Measurements from ENCODE around the gene PGAP1.
"Not testable (repeated sequence)": the region's sequence is repeated elsewhere in the genome, so short reads cannot be mapped to it uniquely, and the experiment has no call there.

Gene PGAP1

DNA sequence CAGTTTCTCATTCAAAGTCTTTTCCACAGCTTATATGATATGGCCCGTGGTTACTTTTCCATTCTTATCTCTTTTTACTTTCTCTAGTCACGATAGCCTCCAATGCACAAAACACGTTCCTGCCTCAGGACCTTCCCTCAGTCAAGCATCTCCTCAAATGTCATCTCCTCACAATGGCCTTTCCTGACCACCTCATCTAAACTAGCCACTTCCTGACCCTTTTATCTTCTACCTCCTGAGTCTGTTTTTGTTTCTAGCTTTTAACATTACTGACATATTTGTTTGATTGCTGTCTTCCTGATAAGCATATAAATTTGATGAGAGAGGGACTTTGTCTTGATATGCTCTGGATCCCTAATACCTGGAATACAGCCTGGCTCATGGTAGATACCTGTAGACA is 7.6 kb downstream of the PGAP1 start:
- DNase-seq (ENCODE audit: insufficient read length, low spot score), result no peak
- TF ChIP-seq, protein P1, sequence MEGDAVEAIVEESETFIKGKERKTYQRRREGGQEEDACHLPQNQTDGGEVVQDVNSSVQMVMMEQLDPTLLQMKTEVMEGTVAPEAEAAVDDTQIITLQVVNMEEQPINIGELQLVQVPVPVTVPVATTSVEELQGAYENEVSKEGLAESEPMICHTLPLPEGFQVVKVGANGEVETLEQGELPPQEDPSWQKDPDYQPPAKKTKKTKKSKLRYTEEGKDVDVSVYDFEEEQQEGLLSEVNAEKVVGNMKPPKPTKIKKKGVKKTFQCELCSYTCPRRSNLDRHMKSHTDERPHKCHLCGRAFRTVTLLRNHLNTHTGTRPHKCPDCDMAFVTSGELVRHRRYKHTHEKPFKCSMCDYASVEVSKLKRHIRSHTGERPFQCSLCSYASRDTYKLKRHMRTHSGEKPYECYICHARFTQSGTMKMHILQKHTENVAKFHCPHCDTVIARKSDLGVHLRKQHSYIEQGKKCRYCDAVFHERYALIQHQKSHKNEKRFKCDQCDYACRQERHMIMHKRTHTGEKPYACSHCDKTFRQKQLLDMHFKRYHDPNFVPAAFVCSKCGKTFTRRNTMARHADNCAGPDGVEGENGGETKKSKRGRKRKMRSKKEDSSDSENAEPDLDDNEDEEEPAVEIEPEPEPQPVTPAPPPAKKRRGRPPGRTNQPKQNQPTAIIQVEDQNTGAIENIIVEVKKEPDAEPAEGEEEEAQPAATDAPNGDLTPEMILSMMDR (IDR thresholded peaks at IDR 0.05; ENCODE audit: insufficient read depth, missing control alignments), result no peak
- FAIRE-seq, result no peak

DNA sequence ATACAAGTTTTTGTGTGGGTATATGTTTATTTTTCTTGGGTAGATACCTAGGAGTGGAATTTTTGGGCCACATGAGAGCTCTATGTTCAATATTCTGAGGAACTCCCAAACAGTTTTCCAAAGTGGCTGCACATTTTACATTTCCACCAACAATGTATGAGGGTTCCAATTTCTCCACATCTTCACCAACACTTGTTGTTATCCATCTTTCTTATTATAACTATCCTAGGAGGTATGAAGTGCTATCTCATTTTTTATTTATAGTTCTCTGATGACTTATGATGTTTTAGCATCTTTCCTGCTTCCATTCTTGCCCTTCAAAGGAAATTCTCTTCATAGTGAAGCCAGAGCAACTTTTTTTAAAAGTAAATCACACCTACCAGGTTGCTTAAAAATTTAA is 8.7 kb downstream of the PGAP1 start:
- FAIRE-seq (no peak), DNase-seq (ENCODE audit: insufficient read length, low spot score) (no peak)
- TF ChIP-seq, protein P1 (IDR thresholded peaks at IDR 0.05; ENCODE audit: insufficient read depth, missing control alignments), result no peak

DNA sequence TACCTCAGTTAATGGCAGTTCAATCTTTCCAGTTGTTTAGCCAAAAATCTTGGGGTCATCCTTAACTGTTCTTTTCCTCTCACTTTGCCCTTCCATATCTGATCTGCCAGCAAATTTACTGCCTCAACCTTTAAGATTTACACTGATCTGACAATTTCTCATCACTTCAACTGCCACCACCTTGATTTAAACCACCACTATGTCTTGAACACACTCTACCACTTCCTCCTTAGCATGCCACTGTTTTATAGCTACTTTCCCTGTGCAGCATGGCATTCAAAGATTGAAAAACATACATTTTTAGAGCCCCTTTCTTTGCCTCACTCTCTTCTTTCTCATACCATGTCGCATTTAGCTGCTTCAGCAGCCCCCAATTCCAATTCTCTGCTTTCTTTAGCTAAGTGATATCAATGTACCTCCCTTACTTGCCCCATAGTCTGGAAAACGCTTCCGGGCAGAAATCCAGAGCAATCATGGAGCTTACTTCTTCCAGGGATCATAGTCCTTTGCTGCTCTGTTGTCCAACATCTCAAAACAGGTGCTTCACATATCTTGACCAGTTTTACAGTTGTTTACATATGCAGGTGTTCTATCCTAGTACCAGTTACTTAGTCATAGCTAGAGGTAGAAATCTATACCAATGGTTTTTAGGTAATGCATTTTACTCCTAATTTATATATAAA is 10.9 kb downstream of the PGAP1 start:
- TF ChIP-seq, protein P1 (IDR thresholded peaks at IDR 0.05; ENCODE audit: insufficient read depth, missing control alignments), result no peak
- FAIRE-seq (no peak), DNase-seq (ENCODE audit: insufficient read length, low spot score) (no peak)

DNA sequence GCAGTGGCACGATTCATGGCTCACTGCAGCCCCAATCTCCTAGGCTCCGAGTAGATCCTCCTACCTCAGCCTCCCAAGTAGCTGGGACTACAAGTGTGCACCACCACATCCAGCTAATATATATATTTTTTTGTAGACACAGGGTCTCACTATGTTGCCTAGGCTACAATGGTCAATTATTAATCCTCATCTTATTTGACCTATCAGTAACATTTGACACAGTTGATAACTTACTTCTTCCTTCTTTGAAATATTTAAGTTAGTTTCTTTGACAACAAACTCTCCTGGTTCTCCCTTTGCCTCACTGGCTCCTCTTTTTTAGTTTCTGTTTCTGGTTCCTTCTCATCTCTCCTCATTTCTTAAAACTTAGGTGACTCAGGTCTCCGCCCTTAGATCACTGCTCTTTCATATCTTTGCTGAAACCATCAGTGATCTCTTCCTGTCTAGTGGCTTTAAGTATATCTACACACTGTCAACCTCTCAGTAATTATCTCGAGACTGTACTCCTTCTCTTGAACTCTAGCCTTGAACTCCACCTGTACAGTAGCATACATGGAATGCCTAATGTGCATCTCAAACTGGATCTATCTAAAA is 11.5 kb downstream of the PGAP1 start:
- TF ChIP-seq, protein P1 (IDR thresholded peaks at IDR 0.05; ENCODE audit: insufficient read depth, missing control alignments), result no peak
- FAIRE-seq, result no peak

DNA sequence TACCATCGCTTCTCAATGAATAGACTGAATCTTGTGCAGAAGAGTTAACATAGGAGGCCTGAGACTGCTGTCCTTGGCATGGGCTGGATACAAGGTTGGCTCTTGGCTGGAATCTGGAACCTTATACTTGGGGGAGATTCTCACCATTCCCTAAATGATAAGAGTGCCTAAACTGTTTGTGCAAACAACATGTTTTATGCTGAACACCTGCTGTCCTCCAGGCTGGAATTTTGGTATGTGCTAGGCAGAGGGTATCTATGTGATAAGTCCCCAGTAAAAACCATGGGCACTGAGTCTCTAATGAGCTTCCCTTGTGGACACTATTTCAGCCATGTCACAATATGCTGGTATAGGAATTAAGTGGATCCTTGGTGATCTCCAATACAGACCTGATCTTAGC is 12.8 kb downstream of the PGAP1 start:
- no peak for DNase-seq (ENCODE audit: insufficient read length, low spot score)
- FAIRE-seq, result no peak
- TF ChIP-seq, protein P1 (IDR thresholded peaks at IDR 0.05; ENCODE audit: insufficient read depth, missing control alignments), result no peak

More for the DNA sequence above, 11.5 kb downstream of the PGAP1 start:
- DNase-seq (ENCODE audit: insufficient read length, low spot score), result no peak

DNA sequence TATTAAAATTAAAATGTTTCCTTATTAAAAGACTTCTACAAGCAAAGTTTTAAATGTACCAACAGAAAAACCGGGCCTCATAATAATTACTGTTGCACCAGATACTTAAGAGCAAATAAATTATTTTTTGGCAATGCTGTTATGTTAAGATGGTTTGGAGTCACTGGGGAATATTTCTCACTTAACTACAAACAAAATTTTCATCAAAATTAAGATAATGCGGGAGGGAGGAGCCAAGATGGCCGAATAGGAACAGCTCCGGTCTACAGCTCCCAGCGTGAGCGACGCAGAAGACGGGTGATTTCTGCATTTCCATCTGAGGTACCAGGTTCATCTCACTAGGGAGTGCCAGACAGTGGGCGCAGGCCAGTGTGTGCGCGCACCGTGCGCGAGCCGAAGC is 21.1 kb downstream of the PGAP1 start:
- not testable (repeated sequence) for FAIRE-seq; DNase-seq (ENCODE audit: insufficient read length, low spot score)

DNA sequence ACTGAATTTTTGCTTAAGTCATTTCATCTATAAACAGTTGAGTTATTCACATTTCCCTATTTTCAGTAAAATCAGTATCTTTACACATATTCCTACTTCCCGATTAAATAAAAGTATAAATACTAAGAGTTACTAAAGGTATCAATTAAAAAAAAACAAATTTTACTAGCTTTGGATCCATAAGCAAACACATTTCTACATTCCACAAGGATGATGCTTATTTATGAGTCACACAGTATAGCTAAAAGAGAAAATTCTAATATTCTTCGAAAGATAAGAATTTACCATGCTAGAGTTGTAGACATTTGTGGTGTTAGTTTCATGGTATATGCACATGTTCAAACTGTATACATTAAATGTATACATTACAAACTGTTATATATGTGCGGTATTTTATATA is 23.7 kb downstream of the PGAP1 start:
- FAIRE-seq (no peak), DNase-seq (ENCODE audit: insufficient read length, low spot score) (no peak)
- TF ChIP-seq, protein P1 (IDR thresholded peaks at IDR 0.05; ENCODE audit: insufficient read depth, missing control alignments), result no peak

All from D721Med (cell line).